SU-DHL-6 (cell line): ENCODE results near the gene ZNF668.

Source experiments
- H2AFZ ChIP-seq: fragments of 200-600 bp; sonication (generic); 2 replicates; pipeline ENCODE4 v1.6.1; 2014; ENCODE audit warnings: low read depth, mild to moderate bottlenecking, moderate library complexity, mixed read lengths, antibody characterized with exemption, low read length; ENCODE audit not compliant: severe bottlenecking
- H3F3A ChIP-seq: fragments of 200-600 bp; shearing (Covaris generic); 2 replicates; pipeline ENCODE4 v1.6.0; 2016; ENCODE audit warnings: antibody characterized with exemption, mild to moderate bottlenecking; ENCODE audit not compliant: insufficient read depth
- H3K27ac ChIP-seq: fragments of 200-600 bp; sonication (generic); 2 replicates; pipeline ENCODE4 v1.5.1; 2016; ENCODE audit warnings: low read depth, mild to moderate bottlenecking, low read length, moderate library complexity, mixed read lengths
- H3K27me3 ChIP-seq: fragments of 200-600 bp; sonication (generic), shearing (Covaris generic); 2 replicates; pipeline ENCODE4 v1.6.0; 2014; ENCODE audit warnings: mild to moderate bottlenecking, low read length
- H3K36me3 ChIP-seq: fragments of 200-600 bp; sonication (generic); 2 replicates; pipeline ENCODE4 v1.6.1; 2014; ENCODE audit warnings: mild to moderate bottlenecking, low read length, mixed read lengths
- H3K4me2 ChIP-seq: fragments of 300-600, 200-600 bp; shearing (Covaris generic), sonication (generic); 2 replicates; pipeline ENCODE4 v1.6.0; 2014; ENCODE audit warnings: low read length, low read depth, mild to moderate bottlenecking; ENCODE audit not compliant: poor library complexity, severe bottlenecking
- H3K4me3 ChIP-seq: fragments of 200-600 bp; sonication (generic); 2 replicates; pipeline ENCODE4 v1.5.1; 2014; ENCODE audit warnings: antibody characterized with exemption, low read length, mild to moderate bottlenecking, mixed read lengths; ENCODE audit not compliant: insufficient read depth, poor library complexity, severe bottlenecking
- H3K79me2 ChIP-seq: fragments of 200-600 bp; sonication (generic); 2 replicates; pipeline ENCODE4 v1.6.1; 2014; ENCODE audit warnings: mild to moderate bottlenecking, low read length, moderate library complexity; ENCODE audit not compliant: insufficient read depth
- H3K9ac ChIP-seq: fragments of 200-600 bp; sonication (generic); 2 replicates; pipeline ENCODE4 v1.7.0; 2014; ENCODE audit warnings: mild to moderate bottlenecking, low read length
- H3K9me2 ChIP-seq: fragments of 200-600 bp; sonication (generic); replicated peaks from 2 replicates; pipeline ENCODE4 v1.6.1; 2014; ENCODE audit warnings: low read length; ENCODE audit not compliant: insufficient read depth
- H3K9me3 ChIP-seq: fragments of 200-600 bp; sonication (generic); 2 replicates; pipeline ENCODE4 v1.6.1; 2014; ENCODE audit warnings: low read length, mixed read lengths; ENCODE audit not compliant: insufficient read depth
- H4K20me1 ChIP-seq: fragments of 200-600 bp; sonication (generic); 2 replicates; pipeline ENCODE4 v1.6.1; 2014; ENCODE audit warnings: low read depth, mild to moderate bottlenecking, antibody characterized with exemption, low read length, moderate library complexity, mixed read lengths
- CTCF ChIP-seq: fragments of 200-600 bp; sonication (generic); IDR thresholded peaks from one replicate; pipeline ENCODE4 v1.5.1; 2017; ENCODE audit warnings: antibody characterized with exemption, mild to moderate bottlenecking, low read length, moderate library complexity; ENCODE audit not compliant: insufficient read depth, poor library complexity, severe bottlenecking
- EZH2phosphoT487 ChIP-seq: fragments of 200-600 bp; sonication (generic), shearing (Covaris generic); conservative IDR thresholded peaks from 2 replicates; pipeline ENCODE4 v1.6.1; 2018; ENCODE audit warnings: mild to moderate bottlenecking, antibody characterized with exemption, low read length, moderate library complexity, mixed read lengths

Gene ZNF668

GRCh38 chr16:31023627-31024226 lies 50.3 kb downstream of the ZNF668 start:
- H3K27ac ChIP-seq = no peak overlapping the region
- H3K27me3 ChIP-seq = no peaks in the 10 kb centered on the region
- H3K9me3 ChIP-seq = no peaks in the 10 kb centered on the region
- H3F3A ChIP-seq = no peaks in the 10 kb centered on the region
- H3K4me2 ChIP-seq = no peak overlapping the region
- no peak overlapping the region for H2AFZ ChIP-seq
- H3K79me2 ChIP-seq = no peaks in the 10 kb centered on the region
- TF ChIP-seq EZH2phosphoT487 = no peak
- TF ChIP-seq CTCF = no peak
- H3K4me3 ChIP-seq = no peak overlapping the region
- no peaks in the 10 kb centered on the region for H3K36me3 ChIP-seq
- H3K9ac ChIP-seq = no peak overlapping the region
- no peaks in the 10 kb centered on the region for H3K9me2 ChIP-seq
- H4K20me1 ChIP-seq = no peaks in the 10 kb centered on the region

GRCh38 chr16:31023252-31023602 lies 50.8 kb downstream of the ZNF668 start:
- Histone ChIP-seq H3F3A (no peaks in the 10 kb centered on the region), H3K79me2 (no peaks in the 10 kb centered on the region), H3K4me2 (no peak overlapping the region), H3K36me3 (no peaks in the 10 kb centered on the region), H3K4me3 (no peak overlapping the region), H3K27ac (no peak overlapping the region), H2AFZ (no peak overlapping the region), H3K9ac (no peak overlapping the region), H3K27me3 (no peaks in the 10 kb centered on the region), H3K9me2 (no peaks in the 10 kb centered on the region), H4K20me1 (no peaks in the 10 kb centered on the region), H3K9me3 (no peaks in the 10 kb centered on the region)
- no peak for TF ChIP-seq EZH2phosphoT487
- no peak for TF ChIP-seq CTCF

- Histone ChIP-seq H3K9me2 (no peaks in the 10 kb centered on the region), H3K9me3 (no peaks in the 10 kb centered on the region), H2AFZ (no peak overlapping the region), H3F3A (no peaks in the 10 kb centered on the region), H3K27ac (no peak overlapping the region), H3K27me3 (no peaks in the 10 kb centered on the region), H3K4me2 (no peak overlapping the region), H3K36me3 (no peaks in the 10 kb centered on the region), H4K20me1 (no peaks in the 10 kb centered on the region), H3K4me3 (no peak overlapping the region), H3K79me2 (no peaks in the 10 kb centered on the region), H3K9ac (no peak overlapping the region)
- no peak for TF ChIP-seq EZH2phosphoT487
- TF ChIP-seq CTCF = no peak
Observed at GRCh38 chr16:31022544-31023251, 51.3 kb downstream of the ZNF668 start.
